ENCODE data around the gene RAC2.

Gene RAC2

GRCh38 chr22:37207981-37208380 lies 36.1 kb downstream of the RAC2 start:
- no peak for DNase-seq (ENCODE audit: low read depth)
- no peak overlapping the region for H3K4me3 ChIP-seq (ENCODE audit: low read length)
- TF ChIP-seq, protein P1, sequence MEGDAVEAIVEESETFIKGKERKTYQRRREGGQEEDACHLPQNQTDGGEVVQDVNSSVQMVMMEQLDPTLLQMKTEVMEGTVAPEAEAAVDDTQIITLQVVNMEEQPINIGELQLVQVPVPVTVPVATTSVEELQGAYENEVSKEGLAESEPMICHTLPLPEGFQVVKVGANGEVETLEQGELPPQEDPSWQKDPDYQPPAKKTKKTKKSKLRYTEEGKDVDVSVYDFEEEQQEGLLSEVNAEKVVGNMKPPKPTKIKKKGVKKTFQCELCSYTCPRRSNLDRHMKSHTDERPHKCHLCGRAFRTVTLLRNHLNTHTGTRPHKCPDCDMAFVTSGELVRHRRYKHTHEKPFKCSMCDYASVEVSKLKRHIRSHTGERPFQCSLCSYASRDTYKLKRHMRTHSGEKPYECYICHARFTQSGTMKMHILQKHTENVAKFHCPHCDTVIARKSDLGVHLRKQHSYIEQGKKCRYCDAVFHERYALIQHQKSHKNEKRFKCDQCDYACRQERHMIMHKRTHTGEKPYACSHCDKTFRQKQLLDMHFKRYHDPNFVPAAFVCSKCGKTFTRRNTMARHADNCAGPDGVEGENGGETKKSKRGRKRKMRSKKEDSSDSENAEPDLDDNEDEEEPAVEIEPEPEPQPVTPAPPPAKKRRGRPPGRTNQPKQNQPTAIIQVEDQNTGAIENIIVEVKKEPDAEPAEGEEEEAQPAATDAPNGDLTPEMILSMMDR (IDR thresholded peaks at IDR 0.05; ENCODE audit: insufficient read depth, low read depth, low read length, missing control alignments) = no peak

DNA sequence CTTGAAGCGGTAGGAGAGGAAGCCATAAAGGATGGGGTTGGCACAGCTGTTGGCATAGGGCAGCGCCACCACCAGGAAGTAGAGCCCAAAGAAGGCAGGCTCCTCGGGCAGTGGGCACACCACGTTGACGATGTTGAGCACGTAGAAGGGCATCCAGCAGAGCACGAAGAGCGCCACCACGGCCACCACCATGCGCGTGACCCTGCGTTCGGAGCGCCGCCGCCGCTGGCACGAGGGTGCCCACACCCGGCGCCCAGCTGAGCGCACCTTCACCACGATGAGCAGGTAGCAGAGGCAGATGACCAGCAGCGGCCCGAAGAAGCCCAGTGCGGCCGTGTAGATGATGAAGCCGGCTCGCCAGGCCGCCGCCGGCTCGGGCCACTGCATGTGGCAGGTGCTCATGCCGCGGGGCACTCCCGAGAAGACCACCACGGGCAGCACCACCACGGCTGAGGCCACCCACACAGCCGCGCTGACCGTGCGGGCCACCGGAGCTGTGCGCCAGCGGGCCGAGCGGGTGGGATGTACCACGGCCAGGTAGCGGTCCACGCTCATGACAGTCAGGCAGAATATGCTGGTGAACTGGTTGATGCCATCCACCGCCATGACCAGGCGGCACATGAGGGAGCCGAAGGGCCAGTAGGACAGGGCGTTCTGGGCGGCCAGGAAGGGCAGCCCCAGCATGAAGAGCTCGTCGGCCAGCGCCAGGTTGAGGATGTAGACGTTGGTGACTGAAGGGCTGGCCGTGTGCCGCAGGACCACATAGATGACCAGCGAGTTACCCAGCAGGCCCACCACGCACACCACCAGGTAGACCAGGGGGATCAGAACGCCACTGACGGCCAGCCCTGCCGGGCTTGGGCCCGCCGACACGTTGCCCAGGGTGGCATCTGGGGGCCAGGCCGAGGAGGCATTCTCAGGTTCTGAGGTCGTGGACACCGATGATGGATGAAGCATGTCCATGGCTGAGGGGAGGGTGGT lies 36.9 kb downstream of the RAC2 start:
- TF ChIP-seq, protein P1 (IDR thresholded peaks at IDR 0.05; ENCODE audit: insufficient read depth, low read depth, low read length, missing control alignments) = no peak
- DNase-seq (ENCODE audit: low read depth) = no peak
- H3K4me3 ChIP-seq (ENCODE audit: low read length) = no peak overlapping the region

DNA sequence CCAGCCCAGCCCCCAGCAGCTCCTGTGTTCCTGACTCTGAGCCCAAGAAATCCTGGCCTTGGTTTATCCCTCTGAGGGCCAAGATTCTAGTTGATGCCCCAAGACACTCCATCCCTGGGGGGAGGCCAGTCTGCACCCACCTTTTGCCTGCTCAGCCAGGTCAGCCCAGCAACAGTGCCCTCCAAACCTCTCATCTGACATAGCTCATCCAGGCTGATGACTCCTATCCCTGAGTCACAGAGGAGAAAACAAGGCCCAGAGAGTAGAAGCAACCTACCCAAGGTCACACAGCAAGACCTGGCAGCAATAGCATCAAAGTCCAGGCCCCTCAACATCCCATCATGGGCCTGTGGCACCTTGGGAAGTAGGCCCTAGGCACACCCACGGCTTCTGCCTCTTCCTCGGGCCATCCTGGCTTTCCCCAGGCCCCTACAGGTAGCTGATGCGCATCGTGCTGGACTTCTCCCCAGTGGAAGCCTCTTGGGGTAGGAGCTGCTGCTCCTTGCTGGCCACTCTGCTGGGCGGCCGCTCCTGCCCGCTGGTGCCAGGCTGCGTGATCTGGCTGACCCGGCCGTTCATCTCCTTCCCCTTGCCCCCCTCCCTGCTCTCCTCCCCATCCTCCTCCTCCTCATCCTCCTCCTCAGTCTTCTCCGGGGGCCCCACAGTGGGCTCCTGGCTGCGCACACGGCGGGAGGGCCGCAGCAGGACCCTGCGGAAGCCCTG lies 37.8 kb downstream of the RAC2 start:
- no peak for DNase-seq (ENCODE audit: low read depth)
- no peak overlapping the region for H3K4me3 ChIP-seq (ENCODE audit: low read length)
- TF ChIP-seq, protein P1 (IDR thresholded peaks at IDR 0.05; ENCODE audit: insufficient read depth, low read depth, low read length, missing control alignments) = no peak

GRCh38 chr22:37205046-37205445 lies 39.0 kb downstream of the RAC2 start:
- TF ChIP-seq, protein P1 (IDR thresholded peaks at IDR 0.05; ENCODE audit: insufficient read depth, low read depth, low read length, missing control alignments) = no peak
- H3K4me3 ChIP-seq (ENCODE audit: low read length) = no peak overlapping the region
- no peak for DNase-seq (ENCODE audit: low read depth)

GRCh38 chr22:37204045-37204655 lies 39.9 kb downstream of the RAC2 start:
- DNase-seq (ENCODE audit: low read depth) = no peak
- TF ChIP-seq, protein P1 (IDR thresholded peaks at IDR 0.05; ENCODE audit: insufficient read depth, low read depth, low read length, missing control alignments) = no peak
- no peak overlapping the region for H3K4me3 ChIP-seq (ENCODE audit: low read length)

DNA sequence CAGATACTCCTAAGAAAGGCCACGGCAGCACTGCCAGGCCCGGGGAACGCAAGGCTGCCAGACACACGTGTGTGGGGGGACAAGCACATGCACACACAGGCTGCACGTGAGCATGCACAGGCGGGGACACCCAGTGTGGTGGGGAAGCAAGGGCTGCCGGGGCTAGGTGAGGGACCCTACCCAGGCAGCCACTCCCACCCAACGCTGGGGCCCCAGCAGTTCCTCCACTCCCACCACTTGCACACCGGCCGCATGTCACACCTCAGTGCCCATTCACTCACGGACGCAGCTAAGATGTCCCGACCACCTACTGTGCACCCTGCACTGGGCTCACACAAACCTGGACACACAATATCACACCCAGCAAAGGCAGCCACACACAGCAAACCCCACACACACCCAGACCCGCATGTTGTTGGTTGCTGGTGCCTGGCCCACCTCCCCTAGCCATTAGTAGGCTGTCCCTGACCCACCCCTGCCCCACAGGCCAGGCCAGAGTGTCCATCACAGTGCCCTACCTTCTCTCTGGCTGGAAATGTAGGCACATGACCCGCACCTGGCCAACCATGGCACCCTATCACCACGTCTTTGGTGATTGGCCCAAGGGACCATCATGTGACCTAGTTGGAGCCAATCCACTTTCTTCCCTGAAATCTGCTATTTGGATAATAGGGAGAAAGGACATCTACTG lies 40.6 kb downstream of the RAC2 start:
- TF ChIP-seq, protein P1 (IDR thresholded peaks at IDR 0.05; ENCODE audit: insufficient read depth, low read depth, low read length, missing control alignments) = no peak

More for the DNA sequence above, 40.6 kb downstream of the RAC2 start:
- no peak overlapping the region for H3K4me3 ChIP-seq (ENCODE audit: low read length)
- DNase-seq (ENCODE audit: low read depth) = no peak

Data from epithelial cell of esophagus (primary cell).